IMR-90 (cell line): ENCODE measurements around the gene GYPB. TPM values are rescaled to one million over a fixed set of nuclear protein-coding genes. Genes with fewer than 3 reads are reported as not detected.
"Not testable (repeated sequence)": the region's sequence is repeated elsewhere in the genome, so short reads cannot be mapped to it uniquely, and the experiment has no call there.

Experiments used
- ATAC-seq: fragments of 200-7000 bp; cut with Tn5 transposase; 2 replicates; pipeline ENCODE4 v1.9.1; 2020; ENCODE audit warnings: low read depth, mild to moderate bottlenecking, moderate library complexity
- BruUV-seq: library from RNA; stranded (reverse); fragments of 400-500 nt; replicated peaks from 2 replicates; lab custom pipeline; 2021; lab: Mats Ljungman, UMichigan
- CTCF ChIA-PET: fragments of 300-600 bp; formaldehyde crosslinking; extraction: SDS; loops from one replicate; lab custom pipeline; 2021; ENCODE audit warnings: antibody characterized with exemption; lab: Yijun Ruan, JAX
- POLR2A ChIA-PET: fragments of 300-600 bp; sonication (Branson Sonifier 250); formaldehyde crosslinking; loops from one replicate; lab custom pipeline; 2022; ENCODE audit warnings: antibody characterized with exemption; ENCODE audit not compliant: unreplicated experiment; lab: Charles Lee
- DNase-seq: peaks from one replicate; pipeline ENCODE4 v3.0.0; 2013
- H2AFZ ChIP-seq: replicated peaks from 2 replicates; pipeline ENCODE3; 2013; ENCODE audit warnings: low read length, mild to moderate bottlenecking; ENCODE audit not compliant: poor library complexity
- H2AK5ac ChIP-seq: 2 replicates; pipeline ENCODE4 v1.6.1; 2013; ENCODE audit warnings: low read depth, low read length, inconsistent platforms
- H2AK9ac ChIP-seq: replicated peaks from 2 replicates; pipeline ENCODE3; 2013; ENCODE audit warnings: mild to moderate bottlenecking, low read depth, low read length, moderate library complexity; ENCODE audit not compliant: poor library complexity
- H2BK120ac ChIP-seq: 2 replicates; pipeline ENCODE4 v1.6.1; 2013; ENCODE audit warnings: low read depth, low read length, inconsistent platforms
- H2BK15ac ChIP-seq: 3 replicates; pipeline ENCODE4 v1.6.1; 2013; ENCODE audit warnings: low read depth, low read length, inconsistent platforms
- H2BK20ac ChIP-seq: 2 replicates; pipeline ENCODE4 v1.6.1; 2013; ENCODE audit warnings: low read depth, mild to moderate bottlenecking, inconsistent platforms, low read length, moderate library complexity
- H2BK5ac ChIP-seq: 2 replicates; pipeline ENCODE4 v1.6.1; 2013; ENCODE audit warnings: mild to moderate bottlenecking, low read depth, low read length, inconsistent platforms; ENCODE audit not compliant: poor library complexity, severe bottlenecking
- H3K14ac ChIP-seq: replicated peaks from 2 replicates; pipeline ENCODE4 v1.6.1; 2013; ENCODE audit warnings: low read depth, low read length, inconsistent platforms
- H3K18ac ChIP-seq: 2 replicates; pipeline ENCODE4 v1.6.1; 2013; ENCODE audit warnings: low read depth, low read length, control low read depth
- H3K23ac ChIP-seq: 2 replicates; pipeline ENCODE4 v1.6.1; 2013; ENCODE audit warnings: low read depth, low read length, inconsistent platforms
- H3K27ac ChIP-seq: 2 replicates; pipeline ENCODE4 v1.5.1; 2013; ENCODE audit warnings: mild to moderate bottlenecking, control low read depth, low read length; ENCODE audit not compliant: insufficient read depth
- H3K27me3 ChIP-seq: 2 replicates; pipeline ENCODE4 v1.6.1; 2013; ENCODE audit warnings: low read length; ENCODE audit not compliant: control insufficient read depth, insufficient read depth
- H3K36me3 ChIP-seq: 2 replicates; pipeline ENCODE4 v1.6.1; 2013; ENCODE audit warnings: low read length, mixed read lengths; ENCODE audit not compliant: control insufficient read depth, insufficient read depth
- H3K4ac ChIP-seq: 2 replicates; pipeline ENCODE4 v1.6.1; 2013; ENCODE audit warnings: low read depth, low read length, inconsistent platforms
- H3K4me1 ChIP-seq: 2 replicates; pipeline ENCODE4 v1.6.1; 2013; ENCODE audit warnings: low read length, mixed read lengths; ENCODE audit not compliant: control insufficient read depth, insufficient read depth
- H3K4me2 ChIP-seq: 2 replicates; pipeline ENCODE4 v1.6.1; 2013; ENCODE audit warnings: low read depth, mild to moderate bottlenecking, control low read depth, low read length, moderate library complexity
- H3K4me3 ChIP-seq: 2 replicates; pipeline ENCODE4 v1.5.1; 2013; ENCODE audit warnings: low read depth, mild to moderate bottlenecking, control low read depth, low read length, moderate library complexity; ENCODE audit not compliant: insufficient read depth
- H3K56ac ChIP-seq: 2 replicates; pipeline ENCODE4 v1.6.1; 2013; ENCODE audit warnings: low read length, inconsistent platforms; ENCODE audit not compliant: insufficient read depth; ENCODE audit errors: extremely low read depth
- H3K79me1 ChIP-seq, 2 experiments: 2 replicates each; pipeline ENCODE4 v1.6.1; 2013; ENCODE audit warnings: low read length in 2 of 2, inconsistent platforms in 1 of 2, low read depth in 1 of 2
- H3K9ac ChIP-seq: 2 replicates; pipeline ENCODE4 v1.6.1; 2013; ENCODE audit warnings: low read depth, low read length, control low read depth
- H3K9me1 ChIP-seq: 2 replicates; pipeline ENCODE4 v1.6.1; 2013; ENCODE audit warnings: low read length, inconsistent platforms; ENCODE audit not compliant: insufficient read depth
- H3K9me3 ChIP-seq: 2 replicates; pipeline ENCODE4 v1.6.1; 2013; ENCODE audit warnings: low read length; ENCODE audit not compliant: control insufficient read depth, insufficient read depth
- H4K20me1 ChIP-seq: 2 replicates; pipeline ENCODE4 v1.6.1; 2013; ENCODE audit warnings: low read length, inconsistent platforms; ENCODE audit not compliant: insufficient read depth
- H4K5ac ChIP-seq: 2 replicates; pipeline ENCODE4 v1.6.1; 2013; ENCODE audit warnings: mild to moderate bottlenecking, low read depth, low read length, control low read depth
- H4K8ac ChIP-seq, 2 experiments: 2 replicates each; pipeline ENCODE4 v1.6.1; 2013; ENCODE audit warnings: low read depth in 2 of 2, low read length in 2 of 2, control low read depth in 1 of 2, inconsistent platforms in 1 of 2
- H4K91ac ChIP-seq: 2 replicates; pipeline ENCODE4 v1.6.1; 2013; ENCODE audit warnings: low read depth, low read length, inconsistent platforms; ENCODE audit not compliant: insufficient read depth
- BHLHE40 ChIP-seq: fragments of 150-350 bp; IDR thresholded peaks from 2 replicates; pipeline ENCODE4 v1.6.1; 2016; ENCODE audit warnings: mild to moderate bottlenecking, low read depth, low read length
- CTCF ChIP-seq: conservative IDR thresholded peaks from 2 replicates; pipeline ENCODE4 v1.5.1; 2012; ENCODE audit warnings: mild to moderate bottlenecking, low read depth, low read length, improper control_type of control experiment
- MAFK ChIP-seq: IDR thresholded peaks from 2 replicates; pipeline ENCODE4 v1.6.1; 2012; ENCODE audit warnings: low read depth, low read length, improper control_type of control experiment
- NFE2L2 ChIP-seq: fragments of 150-350 bp; IDR thresholded peaks from 2 replicates; pipeline ENCODE4 v1.6.1; 2016; ENCODE audit warnings: low read depth, mild to moderate bottlenecking, low read length
- RCOR1 ChIP-seq: IDR thresholded peaks from 2 replicates; pipeline ENCODE4 v1.6.1; 2012; ENCODE audit warnings: mild to moderate bottlenecking, low read length, improper control_type of control experiment; ENCODE audit not compliant: insufficient replicate concordance
- WGBS, 2 experiments: methylation state at CpG; one replicate each; pipeline versions ENCODE4 v1.1.5 to v1.1.7; 2013; ENCODE audit warnings: missing lambda C conversion rate in 2 of 2; ENCODE audit not compliant: insufficient read length in 1 of 2; ENCODE audit errors: extremely low coverage in 2 of 2; 5-methylcytosine and 5-hydroxymethylcytosine counted together
- dilution Hi-C: fragments of 300-500 bp; cut with HindIII; formaldehyde crosslinking; loops from one replicate; pipeline ENCODE4 v1.14.3; 2018; ENCODE audit warnings: low sequenced_read_pairs; ENCODE audit not compliant: unreplicated experiment
- in situ Hi-C: fragments of 300-500 bp; cut with MboI; formaldehyde crosslinking; loops from 3 replicates; pipeline ENCODE4 v1.14.3; 2019; ENCODE audit warnings: low sequenced_read_pairs, inconsistent platforms, mixed read lengths
- intact Hi-C: fragments of 100-400 bp; cut with micrococcal nuclease; formaldehyde crosslinking; loops from 2 replicates; pipeline ENCODE4 v1.10.0; 2022
- polyA plus RNA-seq, 3 experiments: library from polyadenylated mRNA; depleted of rRNA; stranded (reverse); fragments of >200 nt; gene quantifications; 2 replicates each; pipeline ENCODE4 v1.2.3, GENCODE V29; 2012; ENCODE audit warnings: low replicate concordance in 1 of 3
- total RNA-seq: library from RNA; depleted of rRNA; stranded (reverse); fragments of >200 nt; gene quantifications from 2 replicates; pipeline ENCODE4 v1.2.3, GENCODE V29; 2012

Gene GYPB
- total and polyA plus RNA-seq, 2 of the 4 experiments (the other 2 are of a cell fraction) = not detected

DNA sequence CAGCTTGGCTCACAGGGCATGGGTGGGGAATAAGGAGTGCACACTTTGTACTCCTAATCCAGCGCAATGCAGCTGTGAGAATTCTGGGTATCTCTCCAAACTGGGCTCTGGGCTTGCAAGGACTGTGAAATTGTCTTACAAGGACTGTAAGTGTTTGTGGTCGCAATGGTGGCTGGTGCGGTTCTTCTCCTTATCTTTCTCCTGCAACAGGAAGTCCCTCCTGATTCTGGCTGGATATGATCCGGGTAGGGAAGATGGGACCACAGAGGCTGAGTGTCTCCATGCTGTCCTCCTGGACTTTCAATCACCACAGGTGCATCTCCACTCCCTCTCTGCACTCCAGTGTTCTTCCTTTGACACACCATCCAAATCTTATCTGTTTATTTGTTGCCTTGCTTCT, 58.1 kb downstream of the GYPB start:
- no peaks in the 10 kb centered on the region for H3K79me1 ChIP-seq
- H4K8ac ChIP-seq = no peak overlapping the region
- no peak for ATAC-seq
- H3K27ac ChIP-seq = no peak overlapping the region
- no peak overlapping the region for H4K5ac ChIP-seq
- CTCF ChIA-PET = no interaction called here
- no peaks in the 10 kb centered on the region for H3K9me3 ChIP-seq
- no peak overlapping the region for H2BK120ac ChIP-seq
- H2BK5ac ChIP-seq = no peak overlapping the region
- no peak overlapping the region for H3K4me2 ChIP-seq
- H2AFZ ChIP-seq = no peak overlapping the region
- no peaks in the 10 kb centered on the region for H4K20me1 ChIP-seq
- H4K91ac ChIP-seq = no peak overlapping the region
- H3K23ac ChIP-seq = no peak overlapping the region
- H3K18ac ChIP-seq = no peak overlapping the region
- BruUV-seq = no TSS peak
- no peak overlapping the region for H3K56ac ChIP-seq
- dilution Hi-C loops (no loop called here), intact Hi-C loops (no loop called here), in situ Hi-C loops (no loop called here)
- POLR2A ChIA-PET = no interaction called here
- H3K4ac ChIP-seq = no peak overlapping the region
- no peak overlapping the region for H2AK9ac ChIP-seq
- no peak overlapping the region for H2BK20ac ChIP-seq
- H3K36me3 ChIP-seq = no peaks in the 10 kb centered on the region
- no peak overlapping the region for H3K9ac ChIP-seq
- no peak for DNase-seq
- H3K27me3 ChIP-seq = no peaks in the 10 kb centered on the region
- no CpG with 5 or more reads among the region's 4 CpGs for WGBS, 2 experiments
- TF ChIP-seq CTCF = no peak
- no peak for TF ChIP-seq NFE2L2
- no peak for TF ChIP-seq RCOR1
- TF ChIP-seq MAFK = no peak
- no peak for TF ChIP-seq BHLHE40
- H3K9me1 ChIP-seq = no peaks in the 10 kb centered on the region
- H3K14ac ChIP-seq = no peak overlapping the region
- H2BK15ac ChIP-seq = no peak overlapping the region
- H3K4me1 ChIP-seq = no peaks in the 10 kb centered on the region
- no peak overlapping the region for H3K4me3 ChIP-seq
- H2AK5ac ChIP-seq = no peak overlapping the region

DNA sequence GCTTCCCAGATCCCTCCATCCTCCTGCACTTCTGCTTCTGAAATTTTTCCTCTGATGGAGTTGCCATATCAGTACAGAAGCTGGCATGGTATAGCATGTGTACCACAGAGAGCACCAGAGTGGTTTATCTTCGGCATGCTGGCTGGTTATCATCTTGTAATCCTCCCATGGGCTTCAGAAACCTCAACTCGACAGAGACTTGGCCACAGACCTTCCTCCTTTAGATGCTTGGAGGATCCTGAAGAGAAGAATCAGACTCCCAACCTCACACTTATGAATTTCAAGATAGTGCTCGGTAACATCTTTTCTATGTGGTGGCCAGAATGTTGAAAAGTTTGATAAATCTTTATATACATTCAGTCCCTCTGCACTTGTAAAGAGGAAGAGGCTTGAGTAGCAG, 63.9 kb downstream of the GYPB start:
- H3K9me1 ChIP-seq, H4K8ac ChIP-seq, H2BK15ac ChIP-seq, BruUV-seq, H2AK9ac ChIP-seq, H3K9ac ChIP-seq, H3K79me1 ChIP-seq, H4K91ac ChIP-seq, H2BK20ac ChIP-seq, H3K56ac ChIP-seq, H2BK120ac ChIP-seq, H3K23ac ChIP-seq, H3K27ac ChIP-seq, H3K36me3 ChIP-seq, H2BK5ac ChIP-seq, H4K20me1 ChIP-seq, H4K5ac ChIP-seq, H3K18ac ChIP-seq, H3K4ac ChIP-seq, POLR2A ChIA-PET, H3K4me1 ChIP-seq, H2AK5ac ChIP-seq, H3K9me3 ChIP-seq, CTCF ChIA-PET, DNase-seq, dilution Hi-C loops, H3K27me3 ChIP-seq, H3K14ac ChIP-seq, H3K4me2 ChIP-seq, ATAC-seq, H3K4me3 ChIP-seq, in situ Hi-C loops, H2AFZ ChIP-seq: not testable (repeated sequence)
- intact Hi-C loops = loop anchor here (5.0 kb wide), 1 partner anchor 118 kb away; no protein-coding TSS in a partner anchor
- no CpG with 5 or more reads among the region's 3 CpGs for WGBS, 2 experiments
